HL-60 (cell line): ENCODE measurements around the gene PIGQ.

ENCODE experiments used
- CTCF ChIP-seq: IDR thresholded peaks from one replicate; pipeline ENCODE4 v1.5.1; 2011; ENCODE audit warnings: low read length, control low read depth, inconsistent platforms; ENCODE audit not compliant: insufficient read depth
- POLR2AphosphoS5 ChIP-seq: IDR thresholded peaks from 2 replicates; pipeline ENCODE4 v1.6.1; 2012; ENCODE audit warnings: low read depth
- REST ChIP-seq: IDR thresholded peaks from 2 replicates; pipeline ENCODE4 v1.6.1; 2012; ENCODE audit warnings: low read depth; ENCODE audit not compliant: insufficient replicate concordance
- SPI1 ChIP-seq: IDR thresholded peaks from 2 replicates; pipeline ENCODE4 v1.6.1; 2012; ENCODE audit warnings: low read depth, mild to moderate bottlenecking, borderline replicate concordance

GRCh38 chr16:554297-554621 is 15.5 kb upstream of the PIGQ start:
- TF ChIP-seq CTCF (no peak), POLR2AphosphoS5 (no peak), REST (no peak), SPI1 (no peak)
